K562 (cell line): Measurements from ENCODE around the gene MND1. TPM values are rescaled to one million over a fixed set of nuclear protein-coding genes. Genes with fewer than 3 reads are reported as not detected.
A peak's percentile ranks its signal among the peaks of the same experiment; 100 is the strongest.

Source experiments
- ATAC-seq: fragments of 200-7000 bp; cut with Tn5 transposase; 3 replicates; pipeline ENCODE4 v1.9.1; 2020; ENCODE audit warnings: moderate library complexity
- BruUV-seq: library from RNA; stranded (reverse); fragments of 400-500 nt; replicated peaks from 2 replicates; lab custom pipeline; 2021; lab: Mats Ljungman, UMichigan
- CTCF ChIA-PET: fragments of 300-600 bp; formaldehyde crosslinking; extraction: SDS; loops from one replicate; lab custom pipeline; 2021; ENCODE audit warnings: low intra/inter-chr PET ratio; lab: Yijun Ruan, JAX
- POLR2A ChIA-PET: fragments of 300-600, 350-650 bp; sonication (Branson Sonifier 250); formaldehyde crosslinking; extraction: SDS; loops from one replicate; lab custom pipeline; 2021; ENCODE audit warnings: antibody characterized with exemption, inconsistent platforms; lab: Yijun Ruan, JAX
- DNase-seq, 4 experiments: peaks; one replicate each; pipeline versions ENCODE4 v3.0.0 to v3.0.0-alpha.2; 2011 to 2018; ENCODE audit warnings: low spot score in 3 of 4, mixed read lengths in 3 of 4; ENCODE audit errors: extremely low read depth in 1 of 4
- FAIRE-seq: peaks from 2 replicates; lab custom pipeline; 2011; peaks lifted over from hg19 to GRCh38; lab: Jason Lieb, UNC
- H2AFZ ChIP-seq: 2 replicates; pipeline ENCODE4 v1.6.0; 2011; ENCODE audit warnings: low read depth, low read length, control low read depth, inconsistent platforms
- H3K27ac ChIP-seq: fragments of 200-600 bp; 3 replicates; pipeline ENCODE4 v1.8.0; 2011; ENCODE audit warnings: low read depth, mild to moderate bottlenecking, control low read depth, inconsistent platforms, low read length, moderate library complexity, mixed read lengths; ENCODE audit errors: extremely low read depth
- H3K27me3 ChIP-seq, 2 experiments: fragments of 300-600 bp in 1 of 2; 2 replicates in 1 of 2; 3 replicates in 1 of 2; pipeline versions ENCODE4 v1.6.0 to v1.8.0; 2011; ENCODE audit warnings: inconsistent platforms in 2 of 2, low read length in 2 of 2, mild to moderate bottlenecking in 1 of 2, mixed read lengths in 1 of 2, moderate library complexity in 1 of 2; ENCODE audit not compliant: control insufficient read depth in 2 of 2, insufficient read depth in 2 of 2
- H3K36me3 ChIP-seq: fragments of 300-600 bp; 3 replicates; pipeline ENCODE4 v1.8.0; 2011; ENCODE audit warnings: mild to moderate bottlenecking, low read length, inconsistent platforms; ENCODE audit not compliant: control insufficient read depth, insufficient read depth
- H3K4me1 ChIP-seq, 2 experiments: fragments of 200-600 bp in 1 of 2; replicated peaks in 1 of 2; 2 replicates in 1 of 2; 3 replicates in 1 of 2; pipeline versions ENCODE4 v1.5.1 to v1.8.0; 2011; ENCODE audit warnings: inconsistent platforms in 2 of 2, low read length in 2 of 2, mild to moderate bottlenecking in 1 of 2, mixed read lengths in 1 of 2, moderate library complexity in 1 of 2; ENCODE audit not compliant: control insufficient read depth in 2 of 2, insufficient read depth in 2 of 2
- H3K4me2 ChIP-seq: 2 replicates; pipeline ENCODE4 v1.6.1; 2011; ENCODE audit warnings: low read length, control low read depth, inconsistent platforms, mixed read lengths; ENCODE audit not compliant: insufficient read depth
- H3K4me3 ChIP-seq: fragments of 200-600 bp; sonication (generic), shearing (Covaris generic); 2 replicates; pipeline ENCODE4 v1.5.1; 2016; ENCODE audit warnings: control low read depth, inconsistent platforms
- H3K79me2 ChIP-seq: fragments of 200-600 bp; 3 replicates; pipeline ENCODE4 v1.8.0; 2011; ENCODE audit warnings: low read length, inconsistent platforms; ENCODE audit not compliant: control insufficient read depth, insufficient read depth
- H3K9ac ChIP-seq, 2 experiments: 2 replicates each; pipeline versions ENCODE4 v1.6.0 to v1.6.1; 2011; ENCODE audit warnings: low read depth in 2 of 2, low read length in 2 of 2, control low read depth in 1 of 2, inconsistent platforms in 1 of 2, mild to moderate bottlenecking in 1 of 2, mixed read lengths in 1 of 2; ENCODE audit not compliant: insufficient read depth in 1 of 2
- H3K9me1 ChIP-seq: one replicate; pipeline ENCODE4 v1.6.0; 2011; ENCODE audit warnings: inconsistent platforms, mild to moderate bottlenecking, low read length, moderate library complexity; ENCODE audit not compliant: control insufficient read depth, insufficient read depth
- H3K9me3 ChIP-seq: replicated peaks from 2 replicates; pipeline ENCODE4 v1.5.1; 2011; ENCODE audit warnings: low read depth, low read length, inconsistent platforms; ENCODE audit not compliant: control insufficient read depth, insufficient read depth
- H4K20me1 ChIP-seq: replicated peaks from 2 replicates; pipeline ENCODE4 v1.6.1; 2011; ENCODE audit warnings: low read length, inconsistent platforms, mixed read lengths; ENCODE audit not compliant: control insufficient read depth, insufficient read depth
- CEBPG ChIP-seq, 3 experiments: fragments of 200-800 bp in 1 of 3; sonication (Bioruptor generic) in 1 of 3; sonication (generic) in 1 of 3; formaldehyde crosslinking in 1 of 3; IDR thresholded peaks in 2 of 3; conservative IDR thresholded peaks in 1 of 3; 2 replicates each; pipeline versions ENCODE4 v1.6.1 to v1.8.0; 2016 to 2022; ENCODE audit warnings: missing compliant biosample characterization in 2 of 3, missing genetic modification characterization in 2 of 3, mild to moderate bottlenecking in 1 of 3, missing genetic modification reagents in 1 of 3
- FOXP4 ChIP-seq: sonication (generic); formaldehyde crosslinking; IDR thresholded peaks from 2 replicates; pipeline ENCODE4 v1.8.0; 2022; ENCODE audit warnings: mild to moderate bottlenecking, missing genetic modification reagents, borderline replicate concordance
- RFX1 ChIP-seq: fragments of 450-650 bp; IDR thresholded peaks from 2 replicates; pipeline ENCODE4 v1.6.1; 2016; ENCODE audit warnings: mild to moderate bottlenecking, moderate library complexity
- ZNF766 ChIP-seq: fragments of 200-800 bp; sonication (Bioruptor generic); conservative IDR thresholded peaks from 2 replicates; pipeline ENCODE4 v1.6.1; 2016; ENCODE audit warnings: missing genetic modification characterization, missing compliant biosample characterization
- WGBS: fragments of 100-300 bp; shearing (Covaris generic); methylation state at CpG from one replicate; pipeline ENCODE4 v1.1.6; 2016; ENCODE audit warnings: low coverage, mixed read lengths; ENCODE audit not compliant: insufficient coverage; ENCODE audit errors: missing lambda C conversion rate; 5-methylcytosine and 5-hydroxymethylcytosine counted together
- in situ Hi-C: fragments of 300-500 bp; cut with MboI; formaldehyde crosslinking; loops from 4 replicates; pipeline ENCODE4 v1.15.0; 2018; ENCODE audit warnings: inconsistent platforms, mixed read lengths
- intact Hi-C: fragments of 100-400 bp; cut with micrococcal nuclease; formaldehyde crosslinking; loops from 2 replicates; pipeline ENCODE4 v1.14.2; 2022
- polyA plus RNA-seq, 8 experiments: library from polyadenylated mRNA; depleted of rRNA in 4 of 8; stranded (reverse) in 5 of 8; unstranded in 3 of 8; fragments of >200 nt; fragmentation: Nextera tagmentation in 2 of 8; fragmentation: Illumina TruSeq in 1 of 8; extraction: Ambion mirVana in 2 of 8; extraction: Trizol in 1 of 8; gene quantifications; 2 replicates each; pipeline versions ENCODE4 v1.2.1 to v1.2.3, GENCODE V29; 2011 to 2014; ENCODE audit warnings: inconsistent platforms in 1 of 8, missing spikeins in 1 of 8
- total RNA-seq, 7 experiments: library from RNA; depleted of rRNA in 6 of 7; stranded (reverse); fragments of >200 nt in 6 of 7; fragmentation: Illumina TruSeq in 2 of 7; extraction: Trizol in 2 of 7; gene quantifications; 2 replicates each; pipeline versions ENCODE4 v1.2.1 to v1.2.3, GENCODE V29; 2011 to 2021; ENCODE audit warnings: low replicate concordance in 1 of 7

Gene MND1
- total and polyA plus RNA-seq, 9 of the 15 experiments (the other 6 are each of a cell fraction or from before 2014, with no cell fraction given), result 35.3 to 94.1 (median 59.9) TPM

- no peak overlapping the region for H3K4me3 ChIP-seq
- no peaks in the 10 kb centered on the region for H4K20me1 ChIP-seq
- H3K27me3 ChIP-seq, result no peaks in the 10 kb centered on the region
- no peak overlapping the region for H3K27ac ChIP-seq
- intact Hi-C loops (no loop called here), in situ Hi-C loops (no loop called here)
- POLR2A ChIA-PET, result interaction anchor here (0.7 to 1.6 kb wide), 3 partner anchors 9 to 160 kb away, joined by 3 to 5 read pairs (median 4); no protein-coding TSS in a partner anchor
- H3K4me2 ChIP-seq, result no peak overlapping the region
- H3K9me3 ChIP-seq, result no peaks in the 10 kb centered on the region
- BruUV-seq, result no TSS peak
- WGBS, result 78% methylated on average over 7 of the region's 7 CpGs
- FAIRE-seq, result peak; percentile 32
- H3K4me1 ChIP-seq, result no peaks in the 10 kb centered on the region; a peak in 1 of 5 replicates
- TF ChIP-seq CEBPG (CRISPR knock-in tag; IDR thresholded peaks at IDR 0.05) (no peak), CEBPG (tag; conservative IDR thresholded peaks at IDR 0.05 in 1 of 2, IDR thresholded peaks at IDR 0.05 in 1 of 2) (0 out of 4 replicates have a peak, but pooled peaks of 1 of the 2 experiments have one; percentile 12), ZNF766 (no peak)
- TF ChIP-seq, all 486 proteins: peak for 1
- H2AFZ ChIP-seq, result no peak overlapping the region
- ATAC-seq, result no peak; the same call in 2 of the 3 replicates
- no peak for DNase-seq
- CTCF ChIA-PET, result no interaction called here
- H3K9ac ChIP-seq, result no peak overlapping the region
- H3K79me2 ChIP-seq, result no peaks in the 10 kb centered on the region
- no peaks in the 10 kb centered on the region for H3K9me1 ChIP-seq
- peaks cover 12% of the 10 kb centered on the region; the same call in 1 of the 3 replicates for H3K36me3 ChIP-seq
Measured at GRCh38 chr4:153418121-153418520, 73.6 kb downstream of the MND1 start.

- H3K9ac ChIP-seq, result no peak overlapping the region
- DNase-seq (no peak), FAIRE-seq (no peak), ATAC-seq (no peak)
- no peaks in the 10 kb centered on the region for H3K9me3 ChIP-seq
- TF ChIP-seq RFX1, result 0 out of 2 replicates have a peak, but pooled peaks have one; percentile 17
- TF ChIP-seq FOXP4 (CRISPR knock-in tag), result no peak
- POLR2A ChIA-PET, result interaction anchor here (1.4 kb wide), 1 partner anchor 9 kb away, joined by 4 read pairs; no protein-coding TSS in a partner anchor
- BruUV-seq, result TSS peak; percentile 32
- CTCF ChIA-PET, result no interaction called here
- no peaks in the 10 kb centered on the region for H3K79me2 ChIP-seq
- 26% methylated on average over 3 of the region's 3 CpGs for WGBS
- no peak overlapping the region for H2AFZ ChIP-seq
- H3K4me2 ChIP-seq, result no peak overlapping the region
- no peak overlapping the region for H3K27ac ChIP-seq
- no peaks in the 10 kb centered on the region for H3K9me1 ChIP-seq
- H3K36me3 ChIP-seq, result peaks cover 12% of the 10 kb centered on the region; the same call in 1 of the 3 replicates
- H3K27me3 ChIP-seq, result no peaks in the 10 kb centered on the region
- H4K20me1 ChIP-seq, result no peaks in the 10 kb centered on the region
- intact Hi-C loops (no loop called here), in situ Hi-C loops (no loop called here)
- H3K4me3 ChIP-seq, result no peak overlapping the region
- no peaks in the 10 kb centered on the region; a peak in 1 of 5 replicates for H3K4me1 ChIP-seq
Measured at GRCh38 chr4:153418558-153418957, 74.1 kb downstream of the MND1 start.
